Activated CD4-positive, alpha-beta T cell treated with anti-CD3 and anti-CD28 coated beads, Interleukin-2, amount 50 U/mL, for 24 hours (primary cell): Measurements from ENCODE around the gene WNK4.
"Not testable (repeated sequence)": the region's sequence is repeated elsewhere in the genome, so short reads cannot be mapped to it uniquely, and the experiment has no call there.

Experiments used
- DNase-seq, 2 donors: peaks; one replicate each; pipeline ENCODE4 v3.0.0-alpha.2; 2020; ENCODE audit warnings: low read depth in 1 of 2, low spot score in 1 of 2

Gene WNK4

GRCh38 chr17:42769964-42770363, 10.4 kb upstream of the WNK4 start:
- DNase-seq = not testable (repeated sequence)

- no peak for DNase-seq
Observed at GRCh38 chr17:42772945-42773289, 7.5 kb upstream of the WNK4 start.

- peak; percentile 56 to 76 for DNase-seq
Observed at GRCh38 chr17:42773290-42774035, 6.9 kb upstream of the WNK4 start, which contains the start of gene VPS25. Gene VPS25 (plus strand): TSS chr17:42773449. CDS start chr17:42773476, 27 bp downstream.

GRCh38 chr17:42774066-42774745, 6.2 kb upstream of the WNK4 start:
- no peak for DNase-seq

- no peak for DNase-seq
Observed at GRCh38 chr17:42775534-42776098, 4.8 kb upstream of the WNK4 start.

GRCh38 chr17:42778570-42778969, 1.8 kb upstream of the WNK4 start:
- no peak for DNase-seq

- no peak for DNase-seq
Observed at GRCh38 chr17:42779304-42779935, 990 bp upstream of the WNK4 start.

- DNase-seq = no peak
Observed at GRCh38 chr17:42780851-42781638, 635 bp downstream of the WNK4 start.

- DNase-seq = no peak
Observed at GRCh38 chr17:42781639-42782165, 1.3 kb downstream of the WNK4 start.

GRCh38 chr17:42782166-42783061, 2.0 kb downstream of the WNK4 start:
- no peak for DNase-seq

- DNase-seq = no peak
Observed at GRCh38 chr17:42783062-42783790, 2.8 kb downstream of the WNK4 start.

- no peak for DNase-seq
Observed at GRCh38 chr17:42783791-42784138, 3.4 kb downstream of the WNK4 start.

- no peak for DNase-seq
Observed at GRCh38 chr17:42784409-42784808, 4.0 kb downstream of the WNK4 start.

GRCh38 chr17:42784811-42785592, 4.6 kb downstream of the WNK4 start:
- DNase-seq = no peak

GRCh38 chr17:42787266-42787665, 6.9 kb downstream of the WNK4 start:
- no peak for DNase-seq

GRCh38 chr17:42791948-42792347, 11.5 kb downstream of the WNK4 start:
- no peak for DNase-seq

- no peak for DNase-seq
Observed at GRCh38 chr17:42792545-42792944, 12.1 kb downstream of the WNK4 start.

- DNase-seq = no peak
Observed at GRCh38 chr17:42795061-42795460, 14.7 kb downstream of the WNK4 start.

GRCh38 chr17:42795465-42795864, 15.1 kb downstream of the WNK4 start:
- no peak for DNase-seq
